H7 (cell line): ENCODE measurements around the gene UPF3A. TPM values are rescaled to one million over a fixed set of nuclear protein-coding genes. Genes with fewer than 3 reads are reported as not detected.
A peak's percentile ranks its signal among the peaks of the same experiment; 100 is the strongest.

ENCODE experiments used
- DNase-seq: peaks from one replicate; pipeline ENCODE4 v3.0.0; 2012
- H3K27me3 ChIP-seq: 2 replicates; pipeline ENCODE4 v1.6.0; 2011; ENCODE audit warnings: mild to moderate bottlenecking, low read length; ENCODE audit not compliant: control insufficient read depth, insufficient read depth
- H3K36me3 ChIP-seq: replicated peaks from 2 replicates; pipeline ENCODE4 v1.5.1; 2011; ENCODE audit warnings: low read length; ENCODE audit not compliant: control insufficient read depth, insufficient read depth
- H3K4me3 ChIP-seq: 2 replicates; pipeline ENCODE4 v1.5.1; 2011; ENCODE audit warnings: low read depth, mild to moderate bottlenecking, control low read depth, low read length, moderate library complexity; ENCODE audit not compliant: insufficient read depth
- total RNA-seq: library from RNA; depleted of rRNA; stranded (reverse); fragments of >200 nt; shearing (Covaris generic); gene quantifications from 2 replicates; pipeline ENCODE4 v1.2.3, GENCODE V29; 2014

UPF3A gene
- total RNA-seq, 1 experiment from 2014 or later: 25.0 TPM

GRCh38 chr13:114275304-114275703 is 6.1 kb upstream of the UPF3A start:
- Histone ChIP-seq H3K36me3 (peaks cover 16% of the 10 kb centered on the region), H3K27me3 (no peaks in the 10 kb centered on the region)
- no peak for DNase-seq

GRCh38 chr13:114279146-114279545 is 2.3 kb upstream of the UPF3A start:
- H3K27me3 ChIP-seq: no peaks in the 10 kb centered on the region
- peaks cover 3% of the 10 kb centered on the region for H3K36me3 ChIP-seq
- H3K4me3 ChIP-seq: no peak overlapping the region
- DNase-seq: no peak

More at GRCh38 chr13:114275304-114275703, 6.1 kb upstream of the UPF3A start:
- no peak overlapping the region for H3K4me3 ChIP-seq

- Histone ChIP-seq H3K27me3 (no peaks in the 10 kb centered on the region), H3K36me3 (peaks cover 4% of the 10 kb centered on the region), H3K4me3 (no peak overlapping the region)
- no peak for DNase-seq
Observed at GRCh38 chr13:114279758-114280355, 1.5 kb upstream of the UPF3A start.

GRCh38 chr13:114282041-114282670 is 755 bp downstream of the UPF3A start:
- Histone ChIP-seq H3K27me3 (no peaks in the 10 kb centered on the region), H3K36me3 (peaks cover 9% of the 10 kb centered on the region), H3K4me3 (peak overlapping the region; percentile 52)
- DNase-seq: peak; percentile 87

GRCh38 chr13:114283576-114283975 is 2.2 kb downstream of the UPF3A start:
- Histone ChIP-seq H3K36me3 (peaks cover 12% of the 10 kb centered on the region), H3K4me3 (no peak overlapping the region)

GRCh38 chr13:114284680-114285079 is 3.3 kb downstream of the UPF3A start:
- H3K36me3 ChIP-seq: peaks cover 13% of the 10 kb centered on the region
- no peak for DNase-seq
- H3K27me3 ChIP-seq: no peaks in the 10 kb centered on the region
- H3K4me3 ChIP-seq: no peak overlapping the region

More at GRCh38 chr13:114283576-114283975, 2.2 kb downstream of the UPF3A start:
- DNase-seq: no peak
- no peaks in the 10 kb centered on the region for H3K27me3 ChIP-seq

GRCh38 chr13:114285166-114285808 is 3.9 kb downstream of the UPF3A start:
- DNase-seq: no peak
- Histone ChIP-seq H3K4me3 (no peak overlapping the region), H3K27me3 (no peaks in the 10 kb centered on the region)

GRCh38 chr13:114286808-114287207 is 5.4 kb downstream of the UPF3A start:
- no peak for DNase-seq
- H3K27me3 ChIP-seq: no peaks in the 10 kb centered on the region
- peaks cover 15% of the 10 kb centered on the region for H3K36me3 ChIP-seq
- no peak overlapping the region for H3K4me3 ChIP-seq

More at GRCh38 chr13:114285166-114285808, 3.9 kb downstream of the UPF3A start:
- peaks cover 15% of the 10 kb centered on the region for H3K36me3 ChIP-seq

GRCh38 chr13:114288157-114288591 is 6.8 kb downstream of the UPF3A start:
- DNase-seq: no peak
- no peak overlapping the region for H3K4me3 ChIP-seq
- peaks cover 21% of the 10 kb centered on the region for H3K36me3 ChIP-seq
- no peaks in the 10 kb centered on the region for H3K27me3 ChIP-seq

- DNase-seq: no peak
- H3K27me3 ChIP-seq: no peaks in the 10 kb centered on the region
- H3K4me3 ChIP-seq: no peak overlapping the region
- H3K36me3 ChIP-seq: peaks cover 16% of the 10 kb centered on the region
Observed at GRCh38 chr13:114296448-114296847, 15.0 kb downstream of the UPF3A start.

- Histone ChIP-seq H3K4me3 (no peak overlapping the region), H3K27me3 (no peaks in the 10 kb centered on the region), H3K36me3 (peaks cover 17% of the 10 kb centered on the region)
- no peak for DNase-seq
Observed at GRCh38 chr13:114296902-114297301, 15.5 kb downstream of the UPF3A start.

- peaks cover 19% of the 10 kb centered on the region for H3K36me3 ChIP-seq
- DNase-seq: no peak
- no peak overlapping the region for H3K4me3 ChIP-seq
- H3K27me3 ChIP-seq: no peaks in the 10 kb centered on the region
Observed at GRCh38 chr13:114298866-114299265, 17.5 kb downstream of the UPF3A start.

- Histone ChIP-seq H3K36me3 (peaks cover 21% of the 10 kb centered on the region), H3K27me3 (no peaks in the 10 kb centered on the region), H3K4me3 (no peak overlapping the region)
- no peak for DNase-seq
Observed at GRCh38 chr13:114299604-114300305, 18.4 kb downstream of the UPF3A start.

GRCh38 chr13:114303700-114304327 is 22.4 kb downstream of the UPF3A start:
- no peak for DNase-seq
- no peak overlapping the region for H3K4me3 ChIP-seq
- no peaks in the 10 kb centered on the region for H3K27me3 ChIP-seq
- peaks cover 23% of the 10 kb centered on the region for H3K36me3 ChIP-seq
